Measurements from ENCODE around the gene GOLGA6C. TPM values are rescaled to one million over a fixed set of nuclear protein-coding genes. Genes with fewer than 3 reads are reported as not detected.

Gene GOLGA6C
- total RNA-seq, 4 donors from 2014 or later = 0.17 to 0.41 TPM; not detected in 2

GRCh38 chr15:75228787-75229186, 29.3 kb upstream of the GOLGA6C start:
- in situ Hi-C loops (cut with MboI; ENCODE audit: low sequenced_read_pairs in 4 of 4) = no loop called here
- DNase-seq = no peak
- Histone ChIP-seq H3K36me3 (no peaks in the 10 kb centered on the region), H3K4me1 (no peaks in the 10 kb centered on the region), H3K4me3 (no peak overlapping the region), H3K27me3 (peaks cover 0 to 2% (median 0%) of the 10 kb centered on the region in 3 donors), H3K9me3 (no peaks in the 10 kb centered on the region), H3K27ac (no peak overlapping the region)
- TF ChIP-seq POLR2A (IDR thresholded peaks at IDR 0.05) = no peak
- TF ChIP-seq CTCF (IDR thresholded peaks at IDR 0.05 in 4 of 5, conservative IDR thresholded peaks at IDR 0.05 in 1 of 5) = no peak
- no peak for ATAC-seq
- intact Hi-C loops (cut with DNase I; ENCODE audit: low total_unique reads) = loop anchor here (5.0 kb wide), 1 partner anchor 574 kb away; no protein-coding TSS in a partner anchor

- Histone ChIP-seq H3K27ac (no peak overlapping the region), H3K4me1 (no peaks in the 10 kb centered on the region), H3K9me3 (no peaks in the 10 kb centered on the region), H3K27me3 (peaks cover 0 to 2% (median 0%) of the 10 kb centered on the region in 3 donors), H3K36me3 (no peaks in the 10 kb centered on the region), H3K4me3 (no peak overlapping the region)
- in situ Hi-C loops (cut with MboI; ENCODE audit: low sequenced_read_pairs in 4 of 4) (no loop called here), intact Hi-C loops (cut with DNase I; ENCODE audit: low total_unique reads) (loop anchor here (5.0 to 10.0 kb wide), 2 partner anchors 95 to 573 kb away; no protein-coding TSS in a partner anchor)
- ATAC-seq (no peak), DNase-seq (no peak)
- TF ChIP-seq CTCF (IDR thresholded peaks at IDR 0.05 in 4 of 5, conservative IDR thresholded peaks at IDR 0.05 in 1 of 5) (no peak), POLR2A (IDR thresholded peaks at IDR 0.05) (no peak)
Measured at GRCh38 chr15:75229191-75230015, 28.7 kb upstream of the GOLGA6C start.

- no peak overlapping the region for H3K27ac ChIP-seq
- H3K4me3 ChIP-seq = no peak overlapping the region
- no peaks in the 10 kb centered on the region for H3K4me1 ChIP-seq
- H3K9me3 ChIP-seq = no peaks in the 10 kb centered on the region
- DNase-seq = no peak
- no peak for ATAC-seq
- no peaks in the 10 kb centered on the region for H3K36me3 ChIP-seq
- peaks cover 0 to 2% (median 0%) of the 10 kb centered on the region in 3 donors for H3K27me3 ChIP-seq
- TF ChIP-seq CTCF (IDR thresholded peaks at IDR 0.05 in 4 of 5, conservative IDR thresholded peaks at IDR 0.05 in 1 of 5) = no peak
- no peak for TF ChIP-seq POLR2A (IDR thresholded peaks at IDR 0.05)
- intact Hi-C loops (cut with DNase I; ENCODE audit: low total_unique reads) (loop anchor here (10.0 kb wide), 1 partner anchor 95 kb away; no protein-coding TSS in a partner anchor), in situ Hi-C loops (cut with MboI; ENCODE audit: low sequenced_read_pairs in 4 of 4) (no loop called here)
Measured at GRCh38 chr15:75230016-75230343, 28.2 kb upstream of the GOLGA6C start.

GRCh38 chr15:75230551-75231371, 27.4 kb upstream of the GOLGA6C start:
- intact Hi-C loops (cut with DNase I; ENCODE audit: low total_unique reads) (loop anchor here (10.0 kb wide), 1 partner anchor 94 kb away; no protein-coding TSS in a partner anchor), in situ Hi-C loops (cut with MboI; ENCODE audit: low sequenced_read_pairs in 4 of 4) (no loop called here)
- Histone ChIP-seq H3K4me3 (no peak overlapping the region), H3K36me3 (no peaks in the 10 kb centered on the region), H3K27me3 (peaks cover 0 to 2% (median 0%) of the 10 kb centered on the region in 3 donors), H3K9me3 (no peaks in the 10 kb centered on the region), H3K27ac (no peak overlapping the region), H3K4me1 (no peaks in the 10 kb centered on the region)
- TF ChIP-seq POLR2A (IDR thresholded peaks at IDR 0.05) (no peak), CTCF (IDR thresholded peaks at IDR 0.05 in 4 of 5, conservative IDR thresholded peaks at IDR 0.05 in 1 of 5) (no peak)
- ATAC-seq (no peak), DNase-seq (no peak)

Measured in gastrocnemius medialis (tissue), 4 donors.